Measurements from ENCODE around the gene RYR3. TPM values are rescaled to one million over a fixed set of nuclear protein-coding genes. Genes with fewer than 3 reads are reported as not detected.

The RYR3 gene
- total RNA-seq, 2 experiments from 2014 or later = 0.06 to 0.32 TPM

DNA sequence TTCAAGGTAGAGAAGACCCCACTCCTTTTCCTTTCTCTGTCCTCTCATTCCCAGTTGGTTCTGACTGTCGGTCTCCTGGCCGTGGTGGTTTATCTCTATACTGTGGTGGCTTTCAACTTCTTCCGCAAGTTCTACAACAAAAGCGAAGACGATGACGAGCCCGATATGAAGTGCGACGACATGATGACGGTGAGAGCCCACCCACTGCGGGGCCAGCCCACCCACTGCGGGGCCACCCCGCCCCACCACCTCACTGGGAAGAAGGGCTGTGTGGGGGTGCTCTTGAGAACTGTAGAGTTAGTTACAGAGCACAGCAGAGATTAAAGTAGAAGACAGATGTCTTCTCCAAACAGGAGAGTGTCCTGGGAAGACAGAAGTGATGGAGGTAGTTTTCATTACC is 547.0 kb downstream of the RYR3 start:
- no peaks in the 10 kb centered on the region for H4K20me1 ChIP-seq (ENCODE audit: insufficient read depth, low read length)
- H3K4me3 ChIP-seq (ENCODE audit: low read depth, low read length, poor library complexity, severe bottlenecking) = no peak overlapping the region
- H3K36me3 ChIP-seq (ENCODE audit: insufficient read depth, low read length) = no peaks in the 10 kb centered on the region
- no peaks in the 10 kb centered on the region for H3K9me3 ChIP-seq (ENCODE audit: low read length)
- H3K79me2 ChIP-seq (ENCODE audit: insufficient read depth, low read depth, low read length) = no peaks in the 10 kb centered on the region
- no peak overlapping the region for H3K4me2 ChIP-seq (ENCODE audit: low read length)
- no peak overlapping the region for H2AFZ ChIP-seq (ENCODE audit: low read length)
- no peaks in the 10 kb centered on the region for H3K4me1 ChIP-seq (ENCODE audit: insufficient read depth, low read length, poor library complexity, severe bottlenecking)
- intact Hi-C loops (cut with micrococcal nuclease; ENCODE audit: unreplicated experiment) = no loop called here
- ChIA-PET CTCF (ENCODE audit: unreplicated experiment) (no interaction called here), POLR2A (interaction anchor here (0.6 kb wide), 1 partner anchor 175 kb away, joined by 3 read pairs; no protein-coding TSS in a partner anchor)
- no peak for DNase-seq (ENCODE audit: low spot score)
- TF ChIP-seq EZH2phosphoT487 (IDR thresholded peaks at IDR 0.05; ENCODE audit: borderline replicate concordance, low read depth, low read length) = no peak
- TF ChIP-seq, protein P1, sequence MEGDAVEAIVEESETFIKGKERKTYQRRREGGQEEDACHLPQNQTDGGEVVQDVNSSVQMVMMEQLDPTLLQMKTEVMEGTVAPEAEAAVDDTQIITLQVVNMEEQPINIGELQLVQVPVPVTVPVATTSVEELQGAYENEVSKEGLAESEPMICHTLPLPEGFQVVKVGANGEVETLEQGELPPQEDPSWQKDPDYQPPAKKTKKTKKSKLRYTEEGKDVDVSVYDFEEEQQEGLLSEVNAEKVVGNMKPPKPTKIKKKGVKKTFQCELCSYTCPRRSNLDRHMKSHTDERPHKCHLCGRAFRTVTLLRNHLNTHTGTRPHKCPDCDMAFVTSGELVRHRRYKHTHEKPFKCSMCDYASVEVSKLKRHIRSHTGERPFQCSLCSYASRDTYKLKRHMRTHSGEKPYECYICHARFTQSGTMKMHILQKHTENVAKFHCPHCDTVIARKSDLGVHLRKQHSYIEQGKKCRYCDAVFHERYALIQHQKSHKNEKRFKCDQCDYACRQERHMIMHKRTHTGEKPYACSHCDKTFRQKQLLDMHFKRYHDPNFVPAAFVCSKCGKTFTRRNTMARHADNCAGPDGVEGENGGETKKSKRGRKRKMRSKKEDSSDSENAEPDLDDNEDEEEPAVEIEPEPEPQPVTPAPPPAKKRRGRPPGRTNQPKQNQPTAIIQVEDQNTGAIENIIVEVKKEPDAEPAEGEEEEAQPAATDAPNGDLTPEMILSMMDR (conservative IDR thresholded peaks at IDR 0.05; ENCODE audit: low read length) = no peak
- H3K27ac ChIP-seq (ENCODE audit: low read depth, low read length, poor library complexity, severe bottlenecking) = no peak overlapping the region
- BruUV-seq (replicated peaks) = no TSS peak
- no peaks in the 10 kb centered on the region for H3K9me2 ChIP-seq (ENCODE audit: insufficient read depth, low read length)

DNA sequence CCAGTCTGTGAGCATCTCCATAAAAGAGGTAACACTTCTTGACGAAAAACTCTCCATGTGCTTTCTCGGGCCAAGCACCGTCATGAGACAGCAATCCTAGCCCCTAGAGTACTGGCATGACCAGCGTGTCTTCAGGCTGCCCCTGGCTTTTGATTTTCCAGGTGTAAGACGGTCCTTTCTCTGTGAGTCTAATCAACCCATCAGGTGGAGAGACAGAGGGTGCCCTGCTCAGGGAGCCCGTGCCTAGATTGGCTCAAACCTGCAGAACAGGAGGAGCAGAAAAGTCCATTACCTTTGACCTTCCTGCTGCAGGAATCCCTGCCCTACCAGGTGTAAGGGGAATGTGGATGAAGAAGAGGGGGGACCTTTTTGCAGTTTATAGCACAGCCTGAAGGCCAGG is 548.1 kb downstream of the RYR3 start:
- Histone ChIP-seq H4K20me1 (ENCODE audit: insufficient read depth, low read length) (no peaks in the 10 kb centered on the region), H3K79me2 (ENCODE audit: insufficient read depth, low read depth, low read length) (no peaks in the 10 kb centered on the region), H3K9me2 (ENCODE audit: insufficient read depth, low read length) (no peaks in the 10 kb centered on the region; the same call in 1 of the 2 replicates), H3K4me1 (ENCODE audit: insufficient read depth, low read length, poor library complexity, severe bottlenecking) (no peaks in the 10 kb centered on the region), H2AFZ (ENCODE audit: low read length) (no peak overlapping the region), H3K36me3 (ENCODE audit: insufficient read depth, low read length) (no peaks in the 10 kb centered on the region), H3K27ac (ENCODE audit: low read depth, low read length, poor library complexity, severe bottlenecking) (no peak overlapping the region), H3K4me2 (ENCODE audit: low read length) (no peak overlapping the region), H3K9me3 (ENCODE audit: low read length) (no peaks in the 10 kb centered on the region), H3K4me3 (ENCODE audit: low read depth, low read length, poor library complexity, severe bottlenecking) (no peak overlapping the region)
- POLR2A ChIA-PET = interaction anchor here (0.6 kb wide), 1 partner anchor 96 kb away, joined by 5 read pairs; no protein-coding TSS in a partner anchor
- DNase-seq (ENCODE audit: low spot score) = no peak
- CTCF ChIA-PET (ENCODE audit: unreplicated experiment) = no interaction called here
- no TSS peak for BruUV-seq (replicated peaks)
- intact Hi-C loops (cut with micrococcal nuclease; ENCODE audit: unreplicated experiment) = no loop called here
- TF ChIP-seq EZH2phosphoT487 (IDR thresholded peaks at IDR 0.05; ENCODE audit: borderline replicate concordance, low read depth, low read length) = no peak
- TF ChIP-seq, protein P1 (conservative IDR thresholded peaks at IDR 0.05; ENCODE audit: low read length) = no peak

DNA sequence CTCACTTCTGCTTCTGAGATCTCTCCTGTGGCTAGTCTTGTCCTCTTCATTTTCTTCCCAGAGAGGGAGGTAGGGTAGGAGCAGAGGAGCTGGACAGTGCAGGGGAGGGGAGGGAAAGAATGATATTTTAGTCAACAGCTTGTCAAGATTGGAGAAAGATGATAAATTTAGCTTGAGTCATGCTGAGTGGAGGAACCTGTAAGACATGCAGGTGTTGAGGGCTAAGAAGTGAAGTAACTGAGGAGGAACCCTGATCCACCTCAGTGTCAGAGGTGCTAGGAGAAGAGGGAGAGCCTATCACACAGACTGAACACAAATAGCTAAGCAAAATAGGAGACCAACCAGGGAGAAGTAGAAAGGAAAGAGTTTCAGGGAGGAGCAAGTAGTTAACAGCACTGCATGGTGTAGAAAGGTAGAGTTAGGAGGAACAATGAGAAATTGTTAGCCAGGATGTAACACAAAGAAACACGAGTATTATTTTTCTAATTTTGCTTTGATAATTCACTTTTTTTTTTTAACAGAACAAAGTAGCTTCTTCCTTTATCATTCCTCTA is 549.3 kb downstream of the RYR3 start:
- no TSS peak for BruUV-seq (replicated peaks)
- DNase-seq (ENCODE audit: low spot score) = no peak
- no peaks in the 10 kb centered on the region for H3K9me3 ChIP-seq (ENCODE audit: low read length)

More for the DNA sequence above, 549.3 kb downstream of the RYR3 start:
- Histone ChIP-seq H3K4me2 (ENCODE audit: low read length) (no peak overlapping the region), H3K79me2 (ENCODE audit: insufficient read depth, low read depth, low read length) (no peaks in the 10 kb centered on the region), H2AFZ (ENCODE audit: low read length) (no peak overlapping the region), H3K27ac (ENCODE audit: low read depth, low read length, poor library complexity, severe bottlenecking) (no peak overlapping the region), H3K36me3 (ENCODE audit: insufficient read depth, low read length) (no peaks in the 10 kb centered on the region), H3K4me3 (ENCODE audit: low read depth, low read length, poor library complexity, severe bottlenecking) (no peak overlapping the region), H3K9me2 (ENCODE audit: insufficient read depth, low read length) (no peaks in the 10 kb centered on the region; the same call in 1 of the 2 replicates), H3K4me1 (ENCODE audit: insufficient read depth, low read length, poor library complexity, severe bottlenecking) (no peaks in the 10 kb centered on the region), H4K20me1 (ENCODE audit: insufficient read depth, low read length) (no peaks in the 10 kb centered on the region)
- POLR2A ChIA-PET = interaction anchor here (0.6 kb wide), 2 partner anchors 34 to 35 kb away, joined by 3 to 4 read pairs; no protein-coding TSS in a partner anchor
- TF ChIP-seq EZH2phosphoT487 (IDR thresholded peaks at IDR 0.05; ENCODE audit: borderline replicate concordance, low read depth, low read length) = no peak
- TF ChIP-seq, protein P1 (conservative IDR thresholded peaks at IDR 0.05; ENCODE audit: low read length) = no peak
- intact Hi-C loops (cut with micrococcal nuclease; ENCODE audit: unreplicated experiment) = no loop called here
- CTCF ChIA-PET (ENCODE audit: unreplicated experiment) = no interaction called here

All from OCI-LY7 (cell line).